SU-DHL-6 (cell line): ENCODE measurements around the gene C2orf42.

Experiments used
- CTCF ChIP-seq: fragments of 200-600 bp; sonication (generic); IDR thresholded peaks from one replicate; pipeline ENCODE4 v1.5.1; 2017; ENCODE audit warnings: antibody characterized with exemption, mild to moderate bottlenecking, low read length, moderate library complexity; ENCODE audit not compliant: insufficient read depth, poor library complexity, severe bottlenecking
- EZH2phosphoT487 ChIP-seq: fragments of 200-600 bp; sonication (generic), shearing (Covaris generic); conservative IDR thresholded peaks from 2 replicates; pipeline ENCODE4 v1.6.1; 2018; ENCODE audit warnings: mild to moderate bottlenecking, antibody characterized with exemption, low read length, moderate library complexity, mixed read lengths

- TF ChIP-seq CTCF (no peak), EZH2phosphoT487 (no peak)
These were observed 471 bp upstream of the C2orf42 start for GRCh38 chr2:70191244-70191735.
